Endodermal cell (in vitro differentiated cells): Measurements from ENCODE around the gene GSTM4. TPM values are rescaled to one million over a fixed set of nuclear protein-coding genes. Genes with fewer than 3 reads are reported as not detected.

Source experiments
- DNase-seq: peaks from one replicate; pipeline ENCODE4 v3.0.0-alpha.2; 2017
- H3K27ac ChIP-seq: 2 replicates; pipeline ENCODE4 v1.5.1; 2013; ENCODE audit warnings: mild to moderate bottlenecking, low read depth, low read length, moderate library complexity
- H3K27me3 ChIP-seq: 2 replicates; pipeline ENCODE4 v1.6.1; 2013; ENCODE audit warnings: mild to moderate bottlenecking, low read length, moderate library complexity; ENCODE audit not compliant: insufficient read depth, control insufficient read depth, poor library complexity, severe bottlenecking
- H3K36me3 ChIP-seq: 2 replicates; pipeline ENCODE4 v1.7.0; 2013; ENCODE audit warnings: mild to moderate bottlenecking, low read length, moderate library complexity; ENCODE audit not compliant: control insufficient read depth, insufficient read depth
- H3K4me1 ChIP-seq: one replicate; pipeline ENCODE4 v1.7.0; 2013; ENCODE audit warnings: low read length; ENCODE audit not compliant: control insufficient read depth, insufficient read depth
- H3K4me3 ChIP-seq: 2 replicates; pipeline ENCODE4 v1.5.1; 2013; ENCODE audit warnings: mild to moderate bottlenecking, low read length, moderate library complexity
- H3K9ac ChIP-seq: 2 replicates; pipeline ENCODE4 v1.6.1; 2013; ENCODE audit warnings: mild to moderate bottlenecking, low read length, moderate library complexity; ENCODE audit not compliant: poor library complexity, severe bottlenecking; ENCODE audit errors: extremely low read depth
- H3K9me3 ChIP-seq: 2 replicates; pipeline ENCODE4 v1.6.1; 2013; ENCODE audit warnings: mild to moderate bottlenecking, low read length, moderate library complexity; ENCODE audit not compliant: control insufficient read depth
- H3K27ac Mint-ChIP-seq: 2 replicates; pipeline ENCODE4 v1.8.0; 2020; ENCODE audit warnings: mixed read lengths
- H3K27me3 Mint-ChIP-seq: 2 replicates; pipeline ENCODE4 v1.8.0; 2021; ENCODE audit warnings: mild to moderate bottlenecking, mixed read lengths; ENCODE audit not compliant: insufficient read depth
- H3K36me3 Mint-ChIP-seq: 2 replicates; pipeline ENCODE4 v1.8.0; 2020; ENCODE audit warnings: low read depth, mixed read lengths
- H3K4me1 Mint-ChIP-seq: 2 replicates; pipeline ENCODE4 v1.8.0; 2020; ENCODE audit warnings: mixed read lengths
- H3K4me3 Mint-ChIP-seq: 2 replicates; pipeline ENCODE4 v1.8.0; 2020; ENCODE audit warnings: mild to moderate bottlenecking, moderate library complexity, mixed read lengths
- H3K9me3 Mint-ChIP-seq: 2 replicates; pipeline ENCODE4 v1.8.0; 2020; ENCODE audit warnings: mild to moderate bottlenecking, mixed read lengths
- CTCF ChIP-seq: fragments of 200-600 bp; sonication (generic); conservative IDR thresholded peaks from 2 replicates; pipeline ENCODE4 v1.5.0; 2021; ENCODE audit warnings: antibody characterized with exemption, mild to moderate bottlenecking
- WGBS, 2 experiments: methylation state at CpG; one replicate each; pipeline versions ENCODE4 v1.1.5 to v1.1.7; 2013; ENCODE audit warnings: missing lambda C conversion rate in 2 of 2, mixed read lengths in 1 of 2; ENCODE audit not compliant: insufficient coverage in 1 of 2, insufficient read length in 1 of 2; 5-methylcytosine and 5-hydroxymethylcytosine counted together
- total RNA-seq, 2 donors: library from RNA; stranded (reverse); fragmentation: NEBNext Ultra II Directional in 1 of 2; extraction: Animal tissue kit (Norgen Biotek cat#: 25700) in 1 of 2; gene quantifications; 2 replicates in 1 of 2; 3 replicates in 1 of 2; pipeline ENCODE4 v1.2.1, GENCODE V29; 2021

Gene GSTM4
- total RNA-seq, 2 donors from 2014 or later, result 20.1 to 28.5 TPM

- Histone ChIP-seq H3K36me3 (no peaks in the 10 kb centered on the region), H3K27me3 (peaks cover 44% of the 10 kb centered on the region), H3K9me3 (no peaks in the 10 kb centered on the region), H3K4me3 (no peak overlapping the region), H3K9ac (no peak overlapping the region), H3K27ac (no peak overlapping the region), H3K4me1 (no peaks in the 10 kb centered on the region)
- Mint-ChIP-seq H3K27me3 (peaks cover 43% of the 10 kb centered on the region), H3K27ac (no peak overlapping the region), H3K4me1 (peaks cover 3% of the 10 kb centered on the region), H3K4me3 (no peak overlapping the region), H3K9me3 (no peaks in the 10 kb centered on the region), H3K36me3 (no peaks in the 10 kb centered on the region)
- WGBS, 2 experiments, result 86 to 92% methylated on average over 2 of the region's 2 CpGs
- no peak for DNase-seq
- no peak for TF ChIP-seq CTCF
Observed at GRCh38 chr1:109653306-109653705, 2.6 kb upstream of the GSTM4 start.

GRCh38 chr1:109654519-109654918, 1.4 kb upstream of the GSTM4 start:
- peaks cover 43% of the 10 kb centered on the region for H3K27me3 Mint-ChIP-seq
- no peaks in the 10 kb centered on the region for H3K9me3 ChIP-seq
- H3K27ac ChIP-seq, result no peak overlapping the region
- no peaks in the 10 kb centered on the region for H3K4me1 ChIP-seq
- H3K4me3 Mint-ChIP-seq, result no peak overlapping the region
- no peak for TF ChIP-seq CTCF
- peaks cover 44% of the 10 kb centered on the region for H3K27me3 ChIP-seq
- no peak for DNase-seq
- 92 to 98% methylated on average over 9 to 12 of the region's 12 CpGs for WGBS, 2 experiments
- H3K36me3 ChIP-seq, result no peaks in the 10 kb centered on the region
- peaks cover 8% of the 10 kb centered on the region for H3K36me3 Mint-ChIP-seq
- H3K9me3 Mint-ChIP-seq, result no peaks in the 10 kb centered on the region
- no peak overlapping the region for H3K27ac Mint-ChIP-seq
- H3K9ac ChIP-seq, result no peak overlapping the region
- H3K4me3 ChIP-seq, result no peak overlapping the region
- H3K4me1 Mint-ChIP-seq, result peaks cover 3% of the 10 kb centered on the region

GRCh38 chr1:109657395-109657794, 1.5 kb downstream of the GSTM4 start:
- peaks cover 10% of the 10 kb centered on the region for H3K36me3 Mint-ChIP-seq
- H3K27ac ChIP-seq, result no peak overlapping the region
- no peak for DNase-seq
- no peak overlapping the region for H3K4me3 Mint-ChIP-seq
- H3K9me3 Mint-ChIP-seq, result no peaks in the 10 kb centered on the region
- H3K4me1 Mint-ChIP-seq, result peaks cover 3% of the 10 kb centered on the region
- peaks cover 22% of the 10 kb centered on the region for H3K27me3 ChIP-seq
- H3K27me3 Mint-ChIP-seq, result peaks cover 23% of the 10 kb centered on the region
- no peaks in the 10 kb centered on the region for H3K4me1 ChIP-seq
- H3K4me3 ChIP-seq, result no peak overlapping the region
- no peak overlapping the region for H3K27ac Mint-ChIP-seq
- 90% methylated on average over 4 of the region's 4 CpGs; no CpG with 5 or more reads in 1 of the 2 experiments for WGBS, 2 experiments
- H3K36me3 ChIP-seq, result no peaks in the 10 kb centered on the region
- no peaks in the 10 kb centered on the region for H3K9me3 ChIP-seq
- no peak for TF ChIP-seq CTCF
- H3K9ac ChIP-seq, result no peak overlapping the region
